GM12801 (cell line): ENCODE results near the gene MAP2K7.

Experiments
- TF ChIP-seq, protein P1 (sequence below): IDR thresholded peaks from one replicate; pipeline ENCODE4 v1.5.1; 2011; ENCODE audit warnings: control low read depth; ENCODE audit not compliant: insufficient read length; ENCODE audit errors: extremely low read depth

MAP2K7 gene

DNA sequence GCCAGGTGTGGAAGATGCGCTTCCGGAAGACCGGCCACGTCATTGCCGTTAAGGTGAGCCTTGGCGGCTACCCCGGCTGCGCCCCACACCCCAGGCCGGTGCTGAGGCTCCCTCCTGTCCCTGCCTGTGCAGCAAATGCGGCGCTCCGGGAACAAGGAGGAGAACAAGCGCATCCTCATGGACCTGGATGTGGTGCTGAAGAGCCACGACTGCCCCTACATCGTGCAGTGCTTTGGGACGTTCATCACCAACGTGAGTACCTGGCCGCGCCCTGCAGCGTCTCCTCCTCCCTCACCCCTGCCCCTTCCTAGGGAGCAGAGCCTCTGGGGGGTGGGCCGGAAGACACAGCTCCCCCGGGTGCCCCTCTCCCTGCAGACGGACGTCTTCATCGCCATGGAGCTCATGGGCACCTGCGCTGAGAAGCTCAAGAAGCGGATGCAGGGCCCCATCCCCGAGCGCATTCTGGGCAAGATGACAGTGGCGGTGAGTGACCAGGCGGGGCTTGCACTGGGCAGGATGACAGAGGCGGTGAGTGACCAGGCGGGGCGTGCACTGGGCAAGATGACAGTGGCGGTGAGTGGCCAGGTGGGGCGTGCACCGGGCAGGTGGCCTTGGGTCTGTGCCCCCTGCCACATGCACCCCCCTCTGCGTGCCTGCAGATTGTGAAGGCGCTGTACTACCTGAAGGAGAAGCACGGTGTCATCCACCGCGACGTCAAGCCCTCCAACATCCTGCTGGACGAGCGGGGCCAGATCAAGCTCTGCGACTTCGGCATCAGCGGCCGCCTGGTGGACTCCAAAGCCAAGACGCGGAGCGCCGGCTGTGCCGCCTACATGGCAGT is 6.9 kb downstream of the MAP2K7 start:
- TF ChIP-seq, protein P1, sequence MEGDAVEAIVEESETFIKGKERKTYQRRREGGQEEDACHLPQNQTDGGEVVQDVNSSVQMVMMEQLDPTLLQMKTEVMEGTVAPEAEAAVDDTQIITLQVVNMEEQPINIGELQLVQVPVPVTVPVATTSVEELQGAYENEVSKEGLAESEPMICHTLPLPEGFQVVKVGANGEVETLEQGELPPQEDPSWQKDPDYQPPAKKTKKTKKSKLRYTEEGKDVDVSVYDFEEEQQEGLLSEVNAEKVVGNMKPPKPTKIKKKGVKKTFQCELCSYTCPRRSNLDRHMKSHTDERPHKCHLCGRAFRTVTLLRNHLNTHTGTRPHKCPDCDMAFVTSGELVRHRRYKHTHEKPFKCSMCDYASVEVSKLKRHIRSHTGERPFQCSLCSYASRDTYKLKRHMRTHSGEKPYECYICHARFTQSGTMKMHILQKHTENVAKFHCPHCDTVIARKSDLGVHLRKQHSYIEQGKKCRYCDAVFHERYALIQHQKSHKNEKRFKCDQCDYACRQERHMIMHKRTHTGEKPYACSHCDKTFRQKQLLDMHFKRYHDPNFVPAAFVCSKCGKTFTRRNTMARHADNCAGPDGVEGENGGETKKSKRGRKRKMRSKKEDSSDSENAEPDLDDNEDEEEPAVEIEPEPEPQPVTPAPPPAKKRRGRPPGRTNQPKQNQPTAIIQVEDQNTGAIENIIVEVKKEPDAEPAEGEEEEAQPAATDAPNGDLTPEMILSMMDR = no peak

DNA sequence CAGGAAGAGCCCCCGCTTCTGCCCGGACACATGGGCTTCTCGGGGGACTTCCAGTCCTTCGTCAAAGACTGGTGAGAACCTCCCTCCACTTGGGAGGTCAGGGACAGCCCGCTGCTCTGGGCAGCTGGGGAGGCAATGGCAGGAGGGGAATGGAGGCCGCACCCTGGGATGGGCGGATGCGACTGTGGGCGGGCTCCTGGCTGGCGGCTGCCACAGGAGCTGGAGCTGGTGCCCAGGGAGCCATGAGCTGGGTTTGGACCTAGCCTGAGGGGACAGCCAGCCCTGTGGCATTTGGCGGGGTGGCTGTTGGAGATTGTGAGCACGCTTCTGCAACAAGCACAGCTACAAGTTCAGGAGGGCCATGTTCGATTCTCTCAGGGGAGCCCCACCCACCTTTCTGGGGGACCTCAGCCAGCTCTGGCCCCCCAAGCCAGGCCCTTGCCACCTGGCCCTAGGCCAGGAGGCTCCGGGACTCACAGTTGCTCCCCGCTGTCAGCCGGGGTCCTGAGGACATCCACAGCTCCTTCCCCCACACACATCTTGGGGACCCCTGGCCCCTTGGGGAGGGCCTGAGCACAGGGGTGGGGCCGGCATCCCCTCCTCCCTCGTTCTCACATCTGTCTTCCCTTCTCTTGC is 7.9 kb downstream of the MAP2K7 start:
- TF ChIP-seq, protein P1 = no peak

DNA sequence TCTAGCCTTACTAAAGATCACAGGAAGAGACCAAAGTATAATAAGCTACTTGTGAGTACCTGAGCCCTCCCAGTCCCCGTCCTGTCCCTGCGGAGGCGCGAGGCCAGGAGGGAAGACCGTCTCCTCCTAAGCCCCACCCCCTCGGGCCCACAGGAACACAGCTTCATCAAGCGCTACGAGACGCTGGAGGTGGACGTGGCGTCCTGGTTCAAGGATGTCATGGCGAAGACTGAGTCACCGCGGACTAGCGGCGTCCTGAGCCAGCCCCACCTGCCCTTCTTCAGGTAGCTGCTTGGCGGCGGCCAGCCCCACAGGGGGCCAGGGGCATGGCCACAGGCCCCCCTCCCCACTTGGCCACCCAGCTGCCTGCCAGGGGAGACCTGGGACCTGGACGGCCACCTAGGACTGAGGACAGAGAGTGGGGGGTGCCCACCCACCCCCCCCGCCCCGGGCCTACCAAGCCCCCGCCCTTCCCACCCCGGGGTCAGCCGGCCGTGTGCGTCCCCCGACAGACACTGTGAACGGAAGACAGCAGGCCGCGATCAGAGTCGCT is 8.5 kb downstream of the MAP2K7 start:
- TF ChIP-seq, protein P1 = no peak

DNA sequence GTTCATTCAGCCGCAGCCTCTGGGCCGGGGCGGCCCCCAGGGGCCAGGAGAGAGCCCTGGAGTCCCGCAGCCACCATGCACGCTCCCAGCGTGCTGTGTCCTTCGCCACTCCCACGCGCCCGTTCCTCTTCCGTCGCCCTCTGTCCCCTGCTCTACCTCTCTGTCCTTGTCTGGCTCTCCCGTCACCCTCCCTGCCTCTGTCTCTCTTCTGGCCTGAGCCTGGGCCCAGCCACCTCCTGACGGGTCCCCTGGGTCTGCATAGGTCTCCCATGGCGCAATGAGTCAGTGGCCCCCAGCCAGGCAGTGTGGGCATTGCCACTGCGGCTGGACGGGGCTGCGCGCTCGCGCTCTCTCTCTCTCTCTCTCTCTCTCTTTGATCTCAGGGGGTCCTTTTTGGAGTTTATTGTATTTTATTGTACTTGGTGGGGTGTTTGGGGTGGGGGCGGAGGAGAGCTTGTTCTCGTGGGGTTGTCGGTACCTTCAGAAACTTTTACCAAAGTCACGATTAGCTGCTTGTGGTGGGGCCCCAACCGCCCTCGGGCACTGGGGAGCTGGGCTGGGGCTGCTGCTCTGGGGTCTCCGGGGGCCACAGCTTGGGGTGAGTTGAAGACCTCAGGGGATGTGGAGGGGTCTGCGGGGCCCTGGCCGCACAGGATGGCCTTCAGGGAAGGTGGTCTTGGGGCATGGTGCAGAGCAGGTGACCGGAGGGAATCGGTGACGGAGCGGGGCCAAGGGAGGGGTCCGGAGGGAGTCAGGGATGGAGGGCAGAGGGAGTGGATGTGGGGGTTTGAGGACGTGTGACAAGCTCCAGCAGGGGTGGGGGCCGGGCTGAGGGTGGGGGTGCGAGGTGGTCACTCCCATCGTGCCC is 9.3 kb downstream of the MAP2K7 start:
- TF ChIP-seq, protein P1 = no peak

DNA sequence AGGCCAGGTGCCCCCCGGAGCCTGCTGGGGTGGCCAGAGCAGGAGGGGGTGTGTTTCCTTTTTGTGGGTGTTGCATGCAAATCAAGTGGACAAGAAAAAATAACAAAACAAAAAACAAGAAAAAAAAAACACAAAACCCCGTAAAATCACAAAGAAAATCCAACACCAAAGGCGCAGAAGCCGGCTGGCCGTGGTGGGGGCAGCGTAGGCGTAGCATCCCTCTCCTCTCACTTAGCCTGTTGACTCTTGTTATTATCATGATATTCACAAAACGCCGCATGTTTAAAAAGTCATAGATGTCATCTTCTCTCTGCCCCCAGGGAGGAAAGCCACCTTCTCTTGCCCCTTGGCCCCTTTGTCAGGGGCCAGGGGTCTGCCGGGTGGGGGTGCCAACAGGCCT is 10.0 kb downstream of the MAP2K7 start:
- TF ChIP-seq, protein P1 = no peak

DNA sequence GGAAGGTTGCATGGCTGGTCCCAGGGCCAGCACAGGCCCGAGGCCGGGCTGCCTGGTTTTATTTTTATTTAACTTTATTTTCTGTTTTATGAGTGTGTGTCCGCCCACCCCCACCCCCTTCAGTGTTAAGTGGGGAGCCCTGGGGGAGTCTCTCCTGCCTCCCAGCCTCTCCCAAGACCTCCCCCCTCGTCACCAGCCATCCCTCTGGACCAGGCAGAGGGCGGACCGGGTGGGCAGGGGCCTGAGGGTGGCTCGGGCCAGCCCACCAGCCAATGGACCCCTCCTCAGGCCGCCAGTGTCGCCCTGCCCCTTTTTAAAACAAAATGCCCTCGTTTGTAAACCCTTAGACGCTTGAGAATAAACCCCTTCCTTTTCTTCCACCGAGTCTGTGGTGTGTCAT is 10.4 kb downstream of the MAP2K7 start:
- TF ChIP-seq, protein P1 = no peak

DNA sequence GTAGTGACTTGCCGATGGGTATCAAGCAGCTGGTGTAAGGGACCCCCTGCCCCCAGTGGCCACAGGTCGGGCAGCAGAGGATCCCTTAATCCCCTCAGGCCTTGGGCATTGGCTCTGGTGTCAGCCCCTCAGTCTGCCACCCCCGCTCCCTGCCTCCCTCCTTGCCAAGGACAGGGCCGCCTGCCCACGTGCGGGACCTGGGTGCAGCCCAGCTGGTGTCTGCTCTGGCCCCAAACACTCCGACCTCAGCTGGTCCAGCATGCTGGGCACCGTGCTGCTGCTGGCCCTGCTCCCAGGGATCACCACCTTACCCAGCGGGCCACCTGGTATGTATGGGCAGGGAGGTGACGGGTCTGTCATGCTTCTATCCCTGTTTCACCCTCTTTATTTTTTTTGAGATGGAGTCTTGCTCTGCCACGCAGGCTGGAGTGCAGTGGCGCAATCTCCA is 10.9 kb downstream of the MAP2K7 start, which contains the start of gene TGFBR3L:
TSS of gene TGFBR3L (plus strand) at position 233 of the 448 bp plus-strand sequence.
- TF ChIP-seq, protein P1 = no peak
